22Rv1 (cell line): ENCODE data around the gene ABCC5.

Source experiments
- H3K27ac ChIP-seq: fragments of 450-650 bp; 2 replicates; pipeline ENCODE4 v1.5.1; 2017
- CTCF ChIP-seq: fragments of 450-650 bp; IDR thresholded peaks from 2 replicates; pipeline ENCODE4 v1.5.1; 2017; ENCODE audit warnings: mild to moderate bottlenecking
- ZFX ChIP-seq: fragments of 450-650 bp; IDR thresholded peaks from 2 replicates; pipeline ENCODE4 v1.6.1; 2017; ENCODE audit warnings: antibody characterized with exemption, borderline replicate concordance

ABCC5 gene

GRCh38 chr3:183921096-183921495, 96.6 kb downstream of the ABCC5 start:
- H3K27ac ChIP-seq = no peak overlapping the region
- TF ChIP-seq ZFX (no peak), CTCF (no peak)

GRCh38 chr3:183920416-183920815, 97.3 kb downstream of the ABCC5 start:
- TF ChIP-seq ZFX (no peak), CTCF (no peak)
- H3K27ac ChIP-seq = no peak overlapping the region

DNA sequence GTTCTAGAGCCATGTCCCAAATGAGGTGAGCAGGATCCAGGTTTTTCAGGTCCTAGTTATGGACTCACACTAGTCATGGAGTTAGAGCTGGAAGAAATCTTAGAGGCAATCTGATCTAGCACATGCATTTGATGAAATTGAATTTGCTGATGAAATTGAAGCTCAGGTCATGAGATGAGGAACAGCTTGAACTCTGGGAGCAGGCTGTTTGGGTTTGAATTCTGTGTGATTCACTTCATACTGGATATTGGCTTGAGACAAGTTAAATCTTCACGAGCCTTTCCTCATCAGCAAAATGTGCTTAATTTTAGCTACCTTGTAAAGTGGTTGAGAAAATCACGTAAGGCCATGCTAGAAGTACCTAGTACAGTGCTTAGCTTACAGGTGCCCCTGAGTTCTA, 99.5 kb downstream of the ABCC5 start:
- TF ChIP-seq CTCF = no peak
- TF ChIP-seq ZFX = no peak
- no peak overlapping the region for H3K27ac ChIP-seq

DNA sequence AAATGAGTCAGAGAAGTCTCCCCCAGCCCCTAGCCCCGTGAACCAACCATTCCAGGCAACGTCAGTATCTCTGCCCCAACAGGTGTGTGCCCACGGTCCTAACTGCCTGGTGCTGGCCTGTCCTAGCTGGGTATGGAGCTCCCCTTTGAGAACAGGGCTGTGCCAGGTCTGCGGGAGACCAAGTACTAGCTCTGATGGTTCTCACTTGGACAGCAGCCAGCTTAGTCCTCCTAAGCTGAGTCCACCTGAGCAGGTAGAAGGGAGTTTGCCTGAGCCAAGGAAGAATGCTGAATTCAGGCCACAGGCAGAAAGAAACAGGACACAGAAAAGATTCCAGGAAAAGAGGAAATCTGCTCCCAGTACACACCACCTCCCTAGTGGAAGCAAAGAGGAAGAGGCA, 99.9 kb downstream of the ABCC5 start:
- TF ChIP-seq ZFX (no peak), CTCF (no peak)
- no peak overlapping the region for H3K27ac ChIP-seq

- TF ChIP-seq ZFX = no peak
- no peak for TF ChIP-seq CTCF
- H3K27ac ChIP-seq = no peak overlapping the region
These were observed 102.8 kb downstream of the ABCC5 start for GRCh38 chr3:183914856-183915255.

- no peak overlapping the region for H3K27ac ChIP-seq
- no peak for TF ChIP-seq CTCF
- TF ChIP-seq ZFX = no peak
These were observed 104.1 kb downstream of the ABCC5 start for GRCh38 chr3:183913580-183913920.

DNA sequence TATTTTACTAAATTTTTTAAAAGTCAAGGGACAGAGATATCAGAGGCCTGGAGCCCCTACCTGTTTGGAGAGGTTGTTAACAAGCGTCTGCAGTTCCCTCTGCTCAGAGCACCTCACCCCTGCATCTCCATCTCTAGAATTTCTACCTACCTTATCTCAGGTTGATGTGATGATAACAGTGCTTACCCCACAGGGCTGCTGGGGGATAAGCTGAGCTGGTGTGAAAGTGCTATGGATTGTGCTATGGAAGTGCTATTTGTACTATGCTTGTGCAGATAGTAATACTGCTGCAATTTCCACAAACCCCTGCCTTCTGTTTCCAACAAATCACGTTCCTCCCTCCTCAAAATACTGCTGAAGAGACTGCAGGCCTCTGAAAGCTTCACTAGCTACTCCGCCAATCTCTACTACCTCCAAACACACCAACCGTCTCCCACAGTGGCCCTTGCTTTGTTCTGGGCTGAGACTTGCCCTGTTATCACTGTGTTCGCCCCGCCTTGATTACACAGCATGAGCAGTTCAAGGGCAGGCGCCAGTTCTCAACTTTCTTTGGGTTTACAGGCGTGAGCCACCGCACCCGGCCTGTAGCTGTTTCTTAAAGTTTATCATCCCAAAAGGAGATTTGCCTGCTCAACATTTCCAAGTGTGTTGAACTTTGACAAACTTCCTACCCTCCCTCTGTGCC, 104.6 kb downstream of the ABCC5 start:
- TF ChIP-seq ZFX (no peak), CTCF (no peak)

More for the DNA sequence above, 104.6 kb downstream of the ABCC5 start:
- H3K27ac ChIP-seq = no peak overlapping the region
